SK-N-MC (cell line): ENCODE results near the gene ME1.

Experiments
- EZH2 ChIP-seq: fragments of 200-600 bp; sonication (generic); IDR thresholded peaks from one replicate; pipeline ENCODE4 v1.6.1; 2017; ENCODE audit warnings: antibody characterized with exemption
- POLR2AphosphoS5 ChIP-seq: IDR thresholded peaks from 2 replicates; pipeline ENCODE4 v1.6.1; 2012; ENCODE audit warnings: mild to moderate bottlenecking, low read depth, low read length, borderline replicate concordance

DNA sequence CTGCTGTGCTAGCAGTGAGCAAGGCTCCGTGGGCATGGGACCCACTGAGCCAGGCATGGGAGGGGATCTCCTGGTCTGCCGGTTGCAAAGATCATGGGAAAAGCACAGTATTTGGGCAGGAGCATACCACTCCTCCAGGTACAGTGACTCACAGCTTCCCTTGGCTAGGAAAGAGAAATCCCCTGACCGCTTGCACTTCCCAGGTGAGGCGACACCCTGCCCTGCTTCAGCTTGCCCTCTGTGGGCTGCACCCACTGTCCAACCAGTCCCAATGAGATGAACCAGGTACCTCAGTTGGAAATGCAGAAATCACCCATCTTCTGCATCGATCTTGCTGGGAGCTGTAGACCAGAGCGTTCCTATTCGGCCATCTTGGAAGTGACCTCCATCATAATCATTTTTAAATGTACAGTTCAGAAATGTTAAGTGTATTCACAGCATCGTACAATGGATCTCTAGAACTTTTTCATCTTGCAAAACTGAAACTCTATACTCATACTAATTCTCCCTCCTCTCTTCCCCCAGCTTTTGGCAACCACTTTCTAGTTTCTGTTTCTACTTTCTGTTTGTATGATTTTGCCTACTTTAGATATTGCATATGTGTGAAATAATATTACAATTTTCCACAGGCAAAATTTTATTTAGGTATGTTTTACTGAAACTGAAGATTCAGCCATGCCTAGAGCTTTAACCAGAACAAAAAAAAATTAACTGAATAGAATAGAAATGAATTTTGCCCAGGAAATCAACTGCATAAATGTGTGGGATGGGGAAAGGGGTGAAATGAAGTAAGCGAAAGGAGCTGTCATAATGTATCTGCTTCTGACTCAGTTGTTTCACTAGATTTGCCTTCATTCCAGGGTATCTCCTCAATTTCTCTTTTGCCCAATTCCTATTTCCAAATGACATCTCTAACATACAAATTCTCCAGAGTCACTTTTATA is 137.7 kb downstream of the ME1 start:
- TF ChIP-seq POLR2AphosphoS5 (no peak), EZH2 (no peak)
